DMS 273 treated with DMSO at 0.1 percent for 48 hours (cell line): ENCODE results near the gene C1QA.
"Not testable (repeated sequence)": the region's sequence is repeated elsewhere in the genome, so short reads cannot be mapped to it uniquely, and the experiment has no call there.

ENCODE experiments used
- DNase-seq: peaks from one replicate; lab custom pipeline; 2025; lab: John Stamatoyannopoulos, UW

The C1QA gene

GRCh38 chr1:22673486-22674409 lies 37.3 kb downstream of the C1QA start:
- peak; percentile 36 for DNase-seq

GRCh38 chr1:22674410-22674749 lies 38.0 kb downstream of the C1QA start:
- DNase-seq = no peak

- not testable (repeated sequence) for DNase-seq
Observed at GRCh38 chr1:22676151-22676550, 39.7 kb downstream of the C1QA start.

GRCh38 chr1:22676916-22677583 lies 40.6 kb downstream of the C1QA start:
- DNase-seq = no peak

GRCh38 chr1:22677931-22678896 lies 41.8 kb downstream of the C1QA start:
- no peak for DNase-seq

- DNase-seq = no peak
Observed at GRCh38 chr1:22680726-22681125, 44.3 kb downstream of the C1QA start.

GRCh38 chr1:22681556-22682276 lies 45.3 kb downstream of the C1QA start:
- DNase-seq = no peak

- no peak for DNase-seq
Observed at GRCh38 chr1:22683547-22683946, 47.1 kb downstream of the C1QA start.

- DNase-seq = no peak
Observed at GRCh38 chr1:22685591-22686059, 49.2 kb downstream of the C1QA start.

GRCh38 chr1:22687191-22687590 lies 50.8 kb downstream of the C1QA start:
- no peak for DNase-seq

GRCh38 chr1:22688466-22688865 lies 52.0 kb downstream of the C1QA start:
- DNase-seq = no peak
